Pulmonary artery endothelial cell (primary cell): Measurements from ENCODE around the gene ECI1. TPM values are rescaled to one million over a fixed set of nuclear protein-coding genes. Genes with fewer than 3 reads are reported as not detected.

Source experiments
- DNase-seq: peaks from one replicate; pipeline ENCODE4 v3.0.0-alpha.2; 2011; ENCODE audit warnings: low read depth, low spot score
- total RNA-seq: library from RNA; depleted of rRNA; stranded (reverse); fragments of >200 nt; gene quantifications from 2 replicates; pipeline ENCODE4 v1.2.3, GENCODE V29; 2014

Gene ECI1
- total RNA-seq, 1 donor from 2014 or later = 35.1 TPM

GRCh38 chr16:2196162-2196980, 55.0 kb downstream of the ECI1 start, which contains the start of gene CASKIN1:
CASKIN1 (minus strand) TSS chr16:2196605; CDS start chr16:2196432, 173 bp downstream.
- no peak for DNase-seq

DNA sequence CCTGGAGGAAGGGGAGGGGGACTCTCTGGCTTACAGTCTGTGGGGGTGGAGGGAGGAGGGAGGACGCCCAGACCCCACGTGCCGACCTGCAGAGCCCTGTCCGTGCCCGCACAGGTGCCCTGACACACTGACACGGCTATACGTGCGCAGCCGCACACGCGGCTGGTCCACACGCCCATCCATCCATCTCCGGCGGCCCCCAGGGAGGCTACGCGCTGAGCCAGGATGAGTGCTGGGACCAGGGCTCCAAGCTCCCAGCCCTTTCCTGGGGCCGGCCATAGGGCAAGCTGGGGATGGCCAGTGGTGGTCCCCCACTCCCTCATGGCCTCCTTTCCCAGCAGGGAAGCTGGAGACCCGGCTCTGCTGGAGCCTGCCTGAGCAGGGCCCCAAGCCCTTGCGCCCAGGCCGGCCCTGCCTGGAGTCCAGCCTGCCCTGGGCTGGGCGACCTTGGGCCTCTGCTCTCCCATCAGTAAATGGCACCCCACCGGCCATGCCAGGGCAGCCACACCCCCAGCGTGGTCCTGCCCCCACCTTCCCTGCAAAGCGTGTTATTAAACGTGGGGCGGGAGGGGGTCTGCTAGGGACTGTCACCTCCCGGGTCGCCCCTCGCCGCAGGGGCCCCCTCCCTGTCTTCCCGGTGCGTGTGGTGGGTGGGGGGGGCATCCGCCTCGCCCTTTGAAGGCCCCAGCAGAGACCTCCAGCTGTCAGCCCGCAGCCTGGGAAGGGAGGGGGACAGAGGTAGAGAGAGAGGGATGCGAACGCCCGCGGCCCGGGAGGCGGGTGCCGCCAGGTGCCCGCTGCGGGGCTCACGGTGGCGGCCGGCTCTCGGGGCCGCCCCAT, 55.8 kb downstream of the ECI1 start:
- no peak for DNase-seq

DNA sequence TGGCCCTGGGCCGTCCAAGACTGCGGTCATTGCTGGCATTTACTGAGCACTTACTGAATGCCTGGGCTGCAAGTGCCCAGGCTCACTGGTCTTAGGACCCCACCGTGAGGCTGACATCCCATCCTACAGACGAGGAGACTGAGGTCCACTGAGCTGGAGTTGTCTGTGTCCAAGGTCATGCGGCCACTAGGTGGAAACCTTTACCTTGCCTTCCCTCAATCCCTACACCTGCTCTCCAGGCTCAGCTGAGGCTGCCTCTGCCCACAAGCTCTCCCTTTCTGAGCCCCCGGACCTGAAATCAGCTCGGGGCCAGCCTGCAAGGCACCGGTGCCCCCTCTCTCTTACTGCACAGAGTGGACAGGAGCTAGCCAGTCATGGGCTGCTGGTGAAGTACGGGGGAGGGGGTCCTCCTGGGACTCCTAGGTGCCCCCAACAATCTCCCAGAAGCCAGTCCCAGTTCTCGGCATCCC, 56.5 kb downstream of the ECI1 start:
- DNase-seq = no peak

DNA sequence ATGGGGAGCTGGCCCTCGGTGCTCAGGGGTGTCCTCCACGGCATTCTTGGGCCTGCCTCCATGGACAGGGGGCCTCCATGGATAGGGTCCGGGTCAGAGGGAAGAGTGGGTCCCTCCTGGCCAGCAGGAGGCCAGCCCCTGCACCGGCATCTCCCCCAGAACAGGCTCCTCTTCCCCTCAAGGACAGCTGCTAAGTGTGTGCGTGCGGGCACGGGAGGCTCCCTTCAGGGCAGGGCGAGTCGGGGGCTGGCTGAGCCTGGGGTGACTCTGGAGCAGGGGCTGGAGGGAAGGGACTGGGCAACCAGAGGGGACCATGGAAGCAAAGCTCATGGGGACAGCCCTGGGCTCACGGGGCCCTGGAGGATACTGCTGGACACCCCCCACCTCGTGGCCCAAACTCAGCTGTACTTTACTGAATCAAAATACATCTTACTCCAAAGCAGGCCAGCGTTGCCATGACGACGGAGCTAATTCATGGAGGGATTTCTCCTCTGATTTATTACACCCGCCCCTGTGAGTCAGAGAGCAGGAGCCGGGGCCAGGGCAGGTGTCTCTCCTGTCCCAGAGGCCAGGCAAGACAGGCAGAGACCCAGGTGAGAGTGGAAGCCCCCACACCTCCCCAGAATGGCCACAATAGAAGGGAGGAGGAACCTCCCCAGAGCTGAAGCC, 57.1 kb downstream of the ECI1 start:
- DNase-seq = no peak

DNA sequence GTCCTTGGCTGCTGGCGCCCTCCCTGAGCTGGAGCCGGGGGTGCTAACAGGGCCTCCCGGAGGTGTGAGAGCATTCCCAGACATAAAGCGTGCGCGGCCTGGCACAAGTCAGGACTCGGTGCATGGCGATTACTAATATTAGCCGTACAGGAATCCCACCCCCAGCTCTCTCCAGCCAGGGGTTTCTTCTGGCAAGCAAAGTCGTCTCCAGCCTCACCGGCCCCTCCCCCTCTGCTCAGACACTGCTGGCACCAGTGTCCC, 60.0 kb downstream of the ECI1 start:
- no peak for DNase-seq

DNA sequence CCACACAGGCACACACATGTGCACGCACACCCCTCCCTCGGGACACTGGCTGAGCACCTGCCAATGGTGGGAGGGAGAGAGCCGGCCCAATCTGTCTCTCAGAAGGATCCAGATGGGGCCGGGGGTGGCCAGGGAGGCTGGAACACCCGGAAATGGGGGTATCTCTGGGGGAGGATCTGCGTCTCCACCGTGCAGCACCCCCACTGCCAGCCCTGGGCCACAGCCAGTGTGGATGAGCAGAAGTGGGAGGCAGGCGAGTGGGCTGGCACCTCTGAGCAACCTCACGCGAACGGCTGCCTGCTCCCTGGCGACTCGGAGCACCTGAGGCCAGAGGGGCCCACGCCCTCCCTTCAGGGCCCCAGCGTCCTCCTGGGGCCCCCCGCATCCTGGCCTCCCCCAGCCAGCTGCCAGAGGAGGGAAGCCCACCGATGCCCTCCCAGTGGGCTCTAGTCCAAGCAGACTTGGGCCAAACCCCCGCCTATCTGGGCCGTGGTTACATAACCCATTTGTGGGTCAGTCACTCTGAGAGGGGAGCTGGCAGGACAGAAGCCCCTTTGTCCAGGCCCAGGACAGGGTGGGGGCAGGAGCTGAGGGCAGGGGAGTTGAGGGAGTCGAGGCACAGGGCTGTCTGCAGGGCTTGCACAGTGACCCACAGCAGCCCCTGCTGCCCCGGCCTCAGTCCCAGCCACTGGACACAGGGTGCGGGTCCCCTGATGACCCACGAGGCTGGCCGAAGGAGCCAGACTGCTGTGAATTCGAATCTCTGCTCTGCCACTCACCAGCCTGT, 60.5 kb downstream of the ECI1 start:
- DNase-seq = no peak

DNA sequence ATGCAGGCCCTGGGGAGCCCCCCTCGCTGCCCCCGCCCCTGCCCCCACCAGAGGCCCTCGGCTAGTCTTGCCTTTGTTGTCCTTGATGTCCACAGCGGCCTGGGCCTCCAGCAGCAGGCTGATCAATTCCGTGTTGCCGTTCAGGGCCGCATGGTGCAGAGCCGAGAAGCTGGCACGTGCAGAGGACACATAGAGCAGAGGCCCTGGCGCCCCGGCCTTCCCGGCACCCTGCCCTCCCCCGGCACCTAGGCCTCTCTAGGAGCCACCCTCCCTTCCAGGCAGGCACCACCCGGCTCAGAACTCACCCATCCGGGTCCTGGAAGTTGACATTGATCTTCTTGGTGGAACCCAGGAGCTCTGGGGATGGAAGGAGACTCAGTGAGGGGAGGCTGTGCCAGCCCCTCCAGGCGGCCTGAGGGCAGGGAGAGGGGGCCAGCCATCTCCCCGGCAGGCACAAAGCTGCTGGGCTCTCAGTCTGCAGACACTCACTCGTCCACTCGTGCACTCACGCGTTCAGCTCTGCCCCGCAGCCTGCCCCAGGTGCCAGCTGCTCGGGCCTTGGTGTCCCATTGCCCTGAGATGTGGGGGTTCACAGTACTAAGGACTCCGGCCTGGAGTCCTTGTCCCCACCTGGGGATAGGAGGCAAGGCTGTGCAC, 61.3 kb downstream of the ECI1 start:
- DNase-seq = no peak

Other genes with a start within 250 kb of the ECI1 start
- 22.8 and 23.4 TPM in 2 replicates for gene ZNF598, start 241.8 kb downstream of the ECI1 start, total RNA-seq
- gene NPW, start 231.8 kb downstream of the ECI1 start, total RNA-seq = 0.33 and 0.46 TPM in 2 replicates
- 53.2 and 76.2 TPM in 2 replicates for gene NHERF2, start 224.7 kb downstream of the ECI1 start, total RNA-seq
- gene NTHL1, start 203.8 kb downstream of the ECI1 start, total RNA-seq = 48.6 and 48.9 TPM in 2 replicates
- 35.1 and 47.5 TPM in 2 replicates for gene TSC2, start 203.6 kb downstream of the ECI1 start, total RNA-seq
- 35.4 and 39.8 TPM in 2 replicates for gene PKD1, start 115.7 kb downstream of the ECI1 start, total RNA-seq
- 0.46 and 1.1 TPM in 2 replicates for gene RAB26, start 103.0 kb downstream of the ECI1 start, total RNA-seq
- 88.8 and 95.7 TPM in 2 replicates for gene TRAF7, start 95.8 kb downstream of the ECI1 start, total RNA-seq
- gene CASKIN1, start 55.0 kb downstream of the ECI1 start, total RNA-seq = 0.04 and 0.26 TPM in 2 replicates
- gene MLST8, start 46.1 kb downstream of the ECI1 start, total RNA-seq = 26.4 and 32.1 TPM in 2 replicates
- 1.1 and 6.5 TPM in 2 replicates for gene BRICD5, start 40.7 kb downstream of the ECI1 start, total RNA-seq
- 19.3 and 25.8 TPM in 2 replicates for gene PGP, start 36.7 kb downstream of the ECI1 start, total RNA-seq
- 30.3 and 34.0 TPM in 2 replicates for gene E4F1, start 28.0 kb downstream of the ECI1 start, total RNA-seq
- gene DNASE1L2, start 15.1 kb downstream of the ECI1 start, total RNA-seq = 0.26 and 0.85 TPM in 2 replicates
- gene RNPS1, start 16.5 kb upstream of the ECI1 start, total RNA-seq = 64.5 and 77.5 TPM in 2 replicates
- 26.2 and 31.5 TPM in 2 replicates for gene ABCA3, start 89.1 kb upstream of the ECI1 start, total RNA-seq
- gene CCNF, start 177.9 kb upstream of the ECI1 start, total RNA-seq = 32.3 and 60.7 TPM in 2 replicates
- gene TEDC2, start 208.5 kb upstream of the ECI1 start, total RNA-seq = 6.6 and 9.5 TPM in 2 replicates
- not detected in 2 replicates for gene NTN3, start 219.7 kb upstream of the ECI1 start, total RNA-seq
- gene TBC1D24, start 223.5 kb upstream of the ECI1 start, total RNA-seq = 12.8 and 20.1 TPM in 2 replicates